Measurements from ENCODE around the gene SPCS2.
"Not testable (repeated sequence)": the region's sequence is repeated elsewhere in the genome, so short reads cannot be mapped to it uniquely, and the experiment has no call there.

Gene SPCS2

DNA sequence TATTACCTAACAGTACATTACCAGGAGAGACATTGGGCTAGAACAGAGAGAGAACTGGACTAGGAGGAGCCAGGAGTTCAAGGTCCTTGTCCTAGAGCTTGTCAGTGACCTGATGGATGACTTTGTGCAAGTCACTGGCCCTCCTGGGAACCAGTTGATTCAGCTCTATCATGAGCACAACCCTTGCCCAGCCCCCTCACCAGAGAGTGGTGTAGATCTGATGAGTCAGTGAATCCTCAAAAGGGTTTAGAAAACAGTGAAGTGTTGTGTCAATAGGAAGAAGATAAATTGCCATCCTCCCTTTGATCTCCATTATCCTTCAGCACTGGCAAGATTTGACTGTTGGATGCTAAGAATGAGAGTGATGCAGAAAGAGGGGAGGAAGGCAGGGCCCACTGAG is 64.0 kb downstream of the SPCS2 start:
- TF ChIP-seq, protein P1, sequence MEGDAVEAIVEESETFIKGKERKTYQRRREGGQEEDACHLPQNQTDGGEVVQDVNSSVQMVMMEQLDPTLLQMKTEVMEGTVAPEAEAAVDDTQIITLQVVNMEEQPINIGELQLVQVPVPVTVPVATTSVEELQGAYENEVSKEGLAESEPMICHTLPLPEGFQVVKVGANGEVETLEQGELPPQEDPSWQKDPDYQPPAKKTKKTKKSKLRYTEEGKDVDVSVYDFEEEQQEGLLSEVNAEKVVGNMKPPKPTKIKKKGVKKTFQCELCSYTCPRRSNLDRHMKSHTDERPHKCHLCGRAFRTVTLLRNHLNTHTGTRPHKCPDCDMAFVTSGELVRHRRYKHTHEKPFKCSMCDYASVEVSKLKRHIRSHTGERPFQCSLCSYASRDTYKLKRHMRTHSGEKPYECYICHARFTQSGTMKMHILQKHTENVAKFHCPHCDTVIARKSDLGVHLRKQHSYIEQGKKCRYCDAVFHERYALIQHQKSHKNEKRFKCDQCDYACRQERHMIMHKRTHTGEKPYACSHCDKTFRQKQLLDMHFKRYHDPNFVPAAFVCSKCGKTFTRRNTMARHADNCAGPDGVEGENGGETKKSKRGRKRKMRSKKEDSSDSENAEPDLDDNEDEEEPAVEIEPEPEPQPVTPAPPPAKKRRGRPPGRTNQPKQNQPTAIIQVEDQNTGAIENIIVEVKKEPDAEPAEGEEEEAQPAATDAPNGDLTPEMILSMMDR (IDR thresholded peaks at IDR 0.05; ENCODE audit: insufficient read depth, missing control alignments) = no peak
- no peak for FAIRE-seq
- no peak for DNase-seq (ENCODE audit: insufficient read length, low spot score)

DNA sequence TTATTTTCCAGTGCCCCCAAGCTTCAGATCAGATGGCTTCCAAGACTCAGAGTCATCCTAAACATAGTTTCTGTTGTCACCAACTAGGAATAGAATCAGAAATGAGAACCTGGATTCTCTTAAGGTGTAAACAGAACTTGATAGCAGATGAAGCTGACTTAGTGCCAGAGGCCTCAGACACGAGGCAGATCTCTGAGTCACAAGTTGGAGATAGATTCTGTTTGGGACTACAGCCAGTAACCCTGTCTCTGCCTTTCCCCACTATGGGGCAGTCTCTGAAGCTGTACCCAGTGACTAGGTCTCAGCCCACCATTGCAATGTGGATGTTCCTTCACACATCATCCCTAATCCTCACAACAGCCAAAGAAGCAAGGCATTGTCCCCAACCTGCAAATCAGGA is 65.1 kb downstream of the SPCS2 start:
- FAIRE-seq = no peak
- TF ChIP-seq, protein P1 (IDR thresholded peaks at IDR 0.05; ENCODE audit: insufficient read depth, missing control alignments) = no peak
- DNase-seq (ENCODE audit: insufficient read length, low spot score) = no peak

DNA sequence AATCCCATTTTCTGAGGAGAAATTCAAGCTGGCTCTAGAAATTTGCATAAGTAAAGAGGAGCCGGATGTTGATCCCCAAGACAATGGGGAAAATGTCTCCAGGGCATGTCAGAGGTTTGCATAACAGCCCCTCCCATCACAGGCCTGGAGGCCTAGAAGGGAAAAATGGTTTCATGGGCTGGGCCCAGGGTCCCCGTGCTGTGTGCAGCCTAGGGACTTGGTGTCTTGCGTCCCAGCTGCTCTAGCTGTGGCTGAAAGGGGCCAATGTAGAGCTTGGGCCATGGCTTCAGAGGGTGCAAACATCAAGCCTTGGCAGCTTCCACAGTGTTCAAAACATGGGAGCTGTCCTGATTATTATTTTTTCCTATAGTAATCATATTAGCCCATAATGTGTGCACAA is 70.1 kb downstream of the SPCS2 start:
- DNase-seq (ENCODE audit: insufficient read length, low spot score); FAIRE-seq: not testable (repeated sequence)

DNA sequence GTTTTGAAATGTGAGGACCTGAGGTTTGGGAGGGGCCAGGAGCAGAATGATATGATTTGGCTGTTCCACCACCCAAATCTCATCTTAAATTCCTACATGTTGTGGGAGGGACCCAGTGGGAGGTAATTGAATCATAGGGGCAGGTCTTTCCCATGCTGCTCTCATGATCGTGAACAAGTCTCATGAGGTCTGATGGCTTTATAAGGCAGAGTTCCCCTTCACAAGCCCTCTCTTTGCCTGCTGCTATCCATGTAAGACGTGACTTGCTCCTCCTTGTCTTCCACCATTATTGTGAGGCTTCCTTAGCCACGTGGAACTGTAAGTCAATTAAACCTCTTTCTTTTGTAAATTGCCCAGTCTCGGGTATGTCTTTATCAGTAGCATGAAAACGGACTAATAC is 71.3 kb downstream of the SPCS2 start:
- FAIRE-seq; DNase-seq (ENCODE audit: insufficient read length, low spot score): not testable (repeated sequence)

DNA sequence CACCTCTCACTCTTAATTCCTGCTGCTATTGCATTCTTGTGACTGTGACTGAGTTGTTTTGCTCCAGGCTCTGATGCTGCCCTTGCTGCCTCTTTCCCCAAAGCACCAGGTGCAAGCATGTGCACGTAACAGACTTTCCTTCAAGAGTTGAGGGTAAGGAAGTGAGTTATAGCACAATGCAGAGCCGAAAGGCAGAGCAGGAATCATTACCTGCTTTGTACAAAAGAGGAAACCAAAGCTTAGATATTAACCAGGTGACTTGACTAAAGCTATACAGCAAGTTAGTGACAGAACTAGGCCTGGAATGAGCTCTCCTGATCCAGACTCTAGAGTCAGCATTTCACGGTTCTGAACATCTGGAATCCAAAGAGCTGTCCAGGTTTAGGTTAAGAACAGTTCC is 73.2 kb downstream of the SPCS2 start:
- no peak for DNase-seq (ENCODE audit: insufficient read length, low spot score)
- no peak for FAIRE-seq
- TF ChIP-seq, protein P1 (IDR thresholded peaks at IDR 0.05; ENCODE audit: insufficient read depth, missing control alignments) = no peak

DNA sequence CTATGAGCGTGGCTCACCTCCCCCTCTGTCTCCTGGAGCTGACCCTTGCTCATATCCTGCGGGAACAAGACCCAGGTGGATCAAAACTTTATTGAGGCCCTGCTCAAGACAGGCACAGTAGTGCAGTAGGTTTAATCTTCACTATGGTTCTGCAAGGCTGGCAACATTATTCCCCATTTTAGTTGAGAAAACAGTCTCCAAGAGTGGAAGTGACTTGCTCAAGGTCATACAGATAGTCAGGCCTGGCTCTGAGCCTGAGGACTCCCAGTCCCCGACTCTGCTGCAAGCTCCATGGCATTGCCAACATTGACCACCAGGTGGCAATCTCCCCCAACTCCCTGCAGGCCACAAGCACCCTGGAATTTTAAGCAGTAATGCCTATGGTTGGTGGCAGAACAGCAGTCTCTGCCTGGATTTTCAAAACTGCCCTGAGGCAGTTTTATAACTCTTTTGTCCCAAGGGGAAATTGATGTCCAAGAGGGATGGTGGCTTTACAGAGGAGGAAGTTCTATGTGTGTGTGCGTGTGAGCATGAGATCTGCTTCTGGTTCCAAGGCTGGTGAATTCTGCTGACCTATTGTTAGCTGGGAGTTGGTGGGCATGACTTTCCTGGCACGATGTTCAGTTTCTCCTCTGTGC is 73.8 kb downstream of the SPCS2 start:
- FAIRE-seq (no peak), DNase-seq (ENCODE audit: insufficient read length, low spot score) (peak; percentile 58)

DNA sequence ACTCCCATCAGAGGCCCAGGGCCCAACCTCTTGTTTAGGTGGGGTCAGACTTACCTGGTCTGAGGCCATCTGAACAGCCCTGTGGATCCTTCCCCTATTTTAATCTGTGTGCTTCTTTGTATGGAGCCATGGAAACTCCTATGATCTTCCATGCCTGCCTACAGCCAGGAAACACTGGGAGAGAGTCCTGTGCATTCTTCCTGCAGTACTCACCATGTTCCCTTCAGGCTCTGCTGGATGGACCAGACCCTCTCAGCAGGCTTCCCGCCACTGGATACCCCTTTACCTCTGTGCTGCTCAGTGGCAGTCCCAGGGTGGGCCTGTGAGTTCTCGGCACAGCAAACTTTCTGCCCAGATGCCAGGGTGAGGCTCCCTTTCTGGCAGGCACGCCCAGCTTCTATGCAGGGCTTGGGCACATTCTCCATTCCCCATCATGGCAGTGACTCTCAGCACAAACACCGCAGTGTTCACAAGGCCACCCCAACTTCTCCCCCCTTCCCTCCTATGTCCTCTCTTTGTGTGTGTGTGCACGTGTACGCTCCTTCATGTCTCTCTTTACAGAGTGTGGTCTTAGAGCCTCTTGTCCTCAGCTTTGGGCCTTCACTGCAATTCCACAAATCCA is 74.5 kb downstream of the SPCS2 start:
- DNase-seq (ENCODE audit: insufficient read length, low spot score) (no peak), FAIRE-seq (no peak)
- TF ChIP-seq, protein P1 (IDR thresholded peaks at IDR 0.05; ENCODE audit: insufficient read depth, missing control alignments) = no peak

More for the DNA sequence above, 73.8 kb downstream of the SPCS2 start:
- TF ChIP-seq, protein P1 (IDR thresholded peaks at IDR 0.05; ENCODE audit: insufficient read depth, missing control alignments) = peak; percentile 88

DNA sequence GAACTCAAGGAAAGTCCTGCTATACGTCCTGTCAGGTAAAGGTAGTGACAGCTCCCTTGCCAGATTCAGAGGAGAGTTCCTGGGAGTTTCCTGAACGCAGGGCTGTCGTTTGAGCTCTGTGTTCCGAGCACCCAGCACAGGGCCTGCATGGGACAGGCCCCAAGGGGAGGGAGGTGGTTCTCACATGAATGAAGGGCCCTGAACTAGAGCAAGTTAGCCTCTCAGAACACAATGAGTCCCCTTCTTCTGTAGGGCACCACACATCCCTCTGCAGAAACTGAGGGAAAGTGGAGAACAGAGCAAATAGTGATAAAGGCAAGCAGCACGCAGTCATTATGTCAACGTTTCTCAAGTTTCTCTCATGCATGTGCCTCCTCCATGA is 75.0 kb downstream of the SPCS2 start:
- no peak for FAIRE-seq
- TF ChIP-seq, protein P1 (IDR thresholded peaks at IDR 0.05; ENCODE audit: insufficient read depth, missing control alignments) = no peak
- DNase-seq (ENCODE audit: insufficient read length, low spot score) = no peak
